Kidney (tissue), 14 donors: ENCODE data around the gene SAMD14. TPM values are rescaled to one million over a fixed set of nuclear protein-coding genes. Genes with fewer than 3 reads are reported as not detected.

Experiments
- DNase-seq, 5 donors: peaks; one replicate each; pipeline ENCODE4 v3.0.0-alpha.2; 2013 to 2020
- FAIRE-seq: peaks from 2 replicates; lab custom pipeline; 2012; peaks lifted over from hg19 to GRCh38; lab: Jason Lieb, UNC
- H3K27ac ChIP-seq, 2 donors: one replicate each; pipeline ENCODE4 v1.7.0; 2013; ENCODE audit warnings: low read depth in 2 of 2, low read length in 2 of 2, inconsistent platforms in 1 of 2
- H3K27me3 ChIP-seq: one replicate; pipeline ENCODE4 v1.7.1; 2013; ENCODE audit warnings: low read length, inconsistent platforms; ENCODE audit not compliant: control insufficient read depth, insufficient read depth
- H3K36me3 ChIP-seq, 3 donors: one replicate each; pipeline versions ENCODE4 v1.7.0 to v1.7.1; 2013; ENCODE audit warnings: low read length in 3 of 3, control low read depth in 1 of 3, inconsistent platforms in 1 of 3; ENCODE audit not compliant: insufficient read depth in 3 of 3, control insufficient read depth in 2 of 3
- H3K4me1 ChIP-seq, 3 donors: one replicate each; pipeline versions ENCODE4 v1.7.0 to v1.7.1; 2013; ENCODE audit warnings: low read length in 3 of 3, inconsistent platforms in 1 of 3, low read depth in 1 of 3; ENCODE audit not compliant: control insufficient read depth in 2 of 3, insufficient read depth in 2 of 3
- H3K4me3 ChIP-seq, 3 donors: one replicate each; pipeline versions ENCODE4 v1.7.0 to v1.8.1; 2013; ENCODE audit warnings: low read length in 3 of 3, control low read depth in 1 of 3, inconsistent platforms in 1 of 3
- H3K9ac ChIP-seq, 3 donors: one replicate each; pipeline versions ENCODE4 v1.7.0 to v1.7.1; 2013; ENCODE audit warnings: low read length in 3 of 3, control low read depth in 1 of 3, inconsistent platforms in 1 of 3
- H3K9me3 ChIP-seq, 3 donors: one replicate each; pipeline versions ENCODE4 v1.7.0 to v1.7.1; 2013; ENCODE audit warnings: low read length in 3 of 3, control low read depth in 1 of 3, inconsistent platforms in 1 of 3; ENCODE audit not compliant: control insufficient read depth in 2 of 3, insufficient read depth in 1 of 3
- intact Hi-C: fragments of 100-400 bp; cut with DNase I; formaldehyde crosslinking; loops from one replicate; pipeline ENCODE4 v1.11.1; 2022
- polyA plus RNA-seq: library from polyadenylated mRNA; stranded (reverse); fragments of 350-450 nt; fragmentation: Illumina TruSeq; extraction: RNeasy Lipid Tissue Mini Kit (QIAGEN cat#74804); gene quantifications from one replicate; pipeline ENCODE4 v1.2.3, GENCODE V29; 2014; ENCODE audit warnings: low read depth, low replicate concordance; ENCODE audit not compliant: insufficient read depth
- total RNA-seq: library from RNA; stranded (reverse); fragmentation: NEBNext Ultra II Directional; extraction: Animal tissue kit (Norgen Biotek cat#: 25700); gene quantifications from one replicate; pipeline ENCODE4 v1.2.1, GENCODE V29; 2021
- TF ChIP-seq, protein P1 (sequence below): IDR thresholded peaks from 3 replicates; pipeline ENCODE4 v1.5.1; 2012; ENCODE audit warnings: mild to moderate bottlenecking, moderate library complexity, borderline replicate concordance; ENCODE audit not compliant: insufficient read depth; ENCODE audit errors: extremely low read depth
- donor health status: control.
- donor health status: control.
- donor health status: control.
- donor health status: control.
- donor health status: control.
- donor health status: DM: yes; HTN: yes; CAD: no.
- donor health status: Normal renal cell carcinoma (clear cell type).

The SAMD14 gene
- total and polyA plus RNA-seq, 2 donors from 2014 or later: 3.7 to 5.0 TPM

- intact Hi-C loops: loop anchor here (10.0 kb wide), 1 partner anchor 205 kb away; no protein-coding TSS in a partner anchor
- H3K4me1 ChIP-seq: peaks cover 0 to 3% (median 0%) of the 10 kb centered on the region in 3 donors
- no peak overlapping the region for H3K9ac ChIP-seq
- H3K9me3 ChIP-seq: no peaks in the 10 kb centered on the region
- DNase-seq: no peak
- no peak for FAIRE-seq
- no peaks in the 10 kb centered on the region for H3K27me3 ChIP-seq
- TF ChIP-seq, protein P1, sequence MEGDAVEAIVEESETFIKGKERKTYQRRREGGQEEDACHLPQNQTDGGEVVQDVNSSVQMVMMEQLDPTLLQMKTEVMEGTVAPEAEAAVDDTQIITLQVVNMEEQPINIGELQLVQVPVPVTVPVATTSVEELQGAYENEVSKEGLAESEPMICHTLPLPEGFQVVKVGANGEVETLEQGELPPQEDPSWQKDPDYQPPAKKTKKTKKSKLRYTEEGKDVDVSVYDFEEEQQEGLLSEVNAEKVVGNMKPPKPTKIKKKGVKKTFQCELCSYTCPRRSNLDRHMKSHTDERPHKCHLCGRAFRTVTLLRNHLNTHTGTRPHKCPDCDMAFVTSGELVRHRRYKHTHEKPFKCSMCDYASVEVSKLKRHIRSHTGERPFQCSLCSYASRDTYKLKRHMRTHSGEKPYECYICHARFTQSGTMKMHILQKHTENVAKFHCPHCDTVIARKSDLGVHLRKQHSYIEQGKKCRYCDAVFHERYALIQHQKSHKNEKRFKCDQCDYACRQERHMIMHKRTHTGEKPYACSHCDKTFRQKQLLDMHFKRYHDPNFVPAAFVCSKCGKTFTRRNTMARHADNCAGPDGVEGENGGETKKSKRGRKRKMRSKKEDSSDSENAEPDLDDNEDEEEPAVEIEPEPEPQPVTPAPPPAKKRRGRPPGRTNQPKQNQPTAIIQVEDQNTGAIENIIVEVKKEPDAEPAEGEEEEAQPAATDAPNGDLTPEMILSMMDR: no peak
- no peak overlapping the region for H3K4me3 ChIP-seq
- H3K27ac ChIP-seq: no peak overlapping the region
- H3K36me3 ChIP-seq: peaks cover 0 to 12% (median 3%) of the 10 kb centered on the region in 3 donors
Observed at GRCh38 chr17:50090071-50090470, 39.9 kb downstream of the SAMD14 start.

- Histone ChIP-seq H3K27ac (no peak overlapping the region), H3K9me3 (no peaks in the 10 kb centered on the region), H3K4me1 (no peaks in the 10 kb centered on the region), H3K27me3 (no peaks in the 10 kb centered on the region), H3K4me3 (no peak overlapping the region), H3K9ac (no peak overlapping the region), H3K36me3 (peaks cover 0 to 12% (median 3%) of the 10 kb centered on the region in 3 donors)
- intact Hi-C loops: loop anchor here (10.0 kb wide), 1 partner anchor 64 kb away; no protein-coding TSS in a partner anchor
- TF ChIP-seq, protein P1: no peak
- DNase-seq (no peak), FAIRE-seq (no peak)
Observed at GRCh38 chr17:50088952-50089825, 40.8 kb downstream of the SAMD14 start.

DNA sequence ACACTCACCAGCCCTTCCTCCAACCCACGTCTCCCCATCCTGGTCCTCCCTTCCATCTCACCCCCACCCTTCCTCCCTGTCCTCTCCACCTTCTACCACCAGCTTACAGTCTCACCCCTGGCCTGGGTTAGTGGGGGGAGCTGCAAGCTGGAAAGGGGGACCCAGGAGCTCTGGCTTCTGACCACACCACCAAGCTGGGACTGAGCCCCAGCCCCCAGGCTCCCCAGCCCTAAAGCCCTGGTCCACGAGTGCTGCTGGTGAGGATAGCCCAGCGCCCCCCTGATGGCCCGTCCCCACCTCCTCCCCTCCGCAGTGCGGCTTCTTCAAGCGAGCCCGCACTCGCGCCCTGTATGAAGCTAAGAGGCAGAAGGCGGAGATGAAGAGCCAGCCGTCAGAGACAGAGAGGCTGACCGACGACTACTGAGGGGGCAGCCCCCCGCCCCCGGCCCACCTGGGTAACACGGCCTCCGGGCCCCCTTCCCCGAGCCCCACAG lies 42.0 kb downstream of the SAMD14 start:
- no peak overlapping the region for H3K9ac ChIP-seq
- DNase-seq: peak in 1 of 5 donors; percentile 51
- peaks cover 0 to 13% (median 3%) of the 10 kb centered on the region in 3 donors for H3K36me3 ChIP-seq
- H3K4me3 ChIP-seq: no peak overlapping the region
- intact Hi-C loops: loop anchor here (10.0 kb wide), 1 partner anchor 63 kb away; no protein-coding TSS in a partner anchor
- no peaks in the 10 kb centered on the region for H3K9me3 ChIP-seq
- no peaks in the 10 kb centered on the region for H3K27me3 ChIP-seq
- no peak overlapping the region for H3K27ac ChIP-seq
- no peaks in the 10 kb centered on the region for H3K4me1 ChIP-seq
- TF ChIP-seq, protein P1: no peak
- FAIRE-seq: no peak
